OCI-LY1 (cell line): ENCODE measurements around the gene GAS6.

Source experiments
- CTCF ChIP-seq: fragments of 200-600 bp; sonication (generic), shearing (Covaris generic); IDR thresholded peaks from 2 replicates; pipeline ENCODE4 v1.5.1; 2017; ENCODE audit warnings: mild to moderate bottlenecking, antibody characterized with exemption, low read length, moderate library complexity, mixed read lengths
- EZH2 ChIP-seq: fragments of 200-600 bp; sonication (generic), shearing (Covaris generic); IDR thresholded peaks from 2 replicates; pipeline ENCODE4 v1.8.0; 2017; ENCODE audit warnings: borderline replicate concordance, mixed run types, mild to moderate bottlenecking, antibody characterized with exemption, low read length, moderate library complexity, mixed read lengths

- TF ChIP-seq CTCF = no peak
- no peak for TF ChIP-seq EZH2
Measured at GRCh38 chr13:113864273-113864890, 506 bp upstream of the GAS6 start.
